ENCODE measurements around the gene CEP68. TPM values are rescaled to one million over a fixed set of nuclear protein-coding genes. Genes with fewer than 3 reads are reported as not detected.
"Not testable (repeated sequence)": the region's sequence is repeated elsewhere in the genome, so short reads cannot be mapped to it uniquely, and the experiment has no call there.

CEP68 gene
- 11.8 TPM for polyA plus RNA-seq (2013, experiment 1 of 2)
- 11.2 TPM for polyA plus RNA-seq (2013, experiment 2 of 2)

- H3K4me1 ChIP-seq (ENCODE audit: control insufficient read depth, insufficient read depth, low read length, poor library complexity, severe bottlenecking) = no peaks in the 10 kb centered on the region
- no peaks in the 10 kb centered on the region for H3K36me3 ChIP-seq (ENCODE audit: control insufficient read depth, insufficient read depth, low read length)
- H3K4me3 ChIP-seq (ENCODE audit: extremely low read depth, insufficient read depth, low read length, poor library complexity, severe bottlenecking) = peak within 1 kb of the TSS; percentile 66
- WGBS, 2 experiments (ENCODE audit: insufficient coverage in 2 of 2) = 0% methylated on average over 62 to 77 of the region's 99 CpGs
- peak within 1 kb of the TSS; percentile 78 for H3K27ac ChIP-seq (ENCODE audit: low read depth, low read length, severe bottlenecking)
- no peaks in the 10 kb centered on the region for H3K9me3 ChIP-seq (ENCODE audit: control insufficient read depth, low read length)
Measured at GRCh38 chr2:65056215-65057053, at the start of gene CEP68. CEP68 (plus strand) TSS chr2:65056416; CDS start chr2:65069445, 13,029 bp downstream.

GRCh38 chr2:65013776-65014175 lies 42.4 kb upstream of the CEP68 start:
- Histone ChIP-seq H3K4me1 (ENCODE audit: control insufficient read depth, insufficient read depth, low read length, poor library complexity, severe bottlenecking) (no peaks in the 10 kb centered on the region), H3K4me3 (ENCODE audit: extremely low read depth, insufficient read depth, low read length, poor library complexity, severe bottlenecking) (no peak overlapping the region), H3K27ac (ENCODE audit: low read depth, low read length, severe bottlenecking) (no peak overlapping the region), H3K9me3 (ENCODE audit: control insufficient read depth, low read length) (no peaks in the 10 kb centered on the region), H3K36me3 (ENCODE audit: control insufficient read depth, insufficient read depth, low read length) (peaks cover 23% of the 10 kb centered on the region)
- WGBS, 2 experiments (ENCODE audit: insufficient coverage in 2 of 2) = no CpG with 5 or more reads among the region's 1 CpG

- WGBS, 2 experiments (ENCODE audit: insufficient coverage in 2 of 2) = 86 to 89% methylated on average over 3 of the region's 5 CpGs
- peaks cover 30% of the 10 kb centered on the region for H3K36me3 ChIP-seq (ENCODE audit: control insufficient read depth, insufficient read depth, low read length)
Measured at GRCh38 chr2:65015731-65016130, 40.5 kb upstream of the CEP68 start.

GRCh38 chr2:65016789-65017188 lies 39.4 kb upstream of the CEP68 start:
- H3K9me3 ChIP-seq (ENCODE audit: control insufficient read depth, low read length) = no peaks in the 10 kb centered on the region
- H3K4me3 ChIP-seq (ENCODE audit: extremely low read depth, insufficient read depth, low read length, poor library complexity, severe bottlenecking) = no peak overlapping the region
- H3K36me3 ChIP-seq (ENCODE audit: control insufficient read depth, insufficient read depth, low read length) = peaks cover 31% of the 10 kb centered on the region
- no peaks in the 10 kb centered on the region for H3K4me1 ChIP-seq (ENCODE audit: control insufficient read depth, insufficient read depth, low read length, poor library complexity, severe bottlenecking)
- no peak overlapping the region for H3K27ac ChIP-seq (ENCODE audit: low read depth, low read length, severe bottlenecking)
- WGBS, 2 experiments (ENCODE audit: insufficient coverage in 2 of 2) = 92 to 95% methylated on average over 6 of the region's 6 CpGs

More at GRCh38 chr2:65015731-65016130, 40.5 kb upstream of the CEP68 start:
- no peaks in the 10 kb centered on the region for H3K9me3 ChIP-seq (ENCODE audit: control insufficient read depth, low read length)
- H3K27ac ChIP-seq (ENCODE audit: low read depth, low read length, severe bottlenecking) = no peak overlapping the region
- H3K4me3 ChIP-seq (ENCODE audit: extremely low read depth, insufficient read depth, low read length, poor library complexity, severe bottlenecking) = no peak overlapping the region
- H3K4me1 ChIP-seq (ENCODE audit: control insufficient read depth, insufficient read depth, low read length, poor library complexity, severe bottlenecking) = no peaks in the 10 kb centered on the region

GRCh38 chr2:65017335-65017734 lies 38.9 kb upstream of the CEP68 start:
- Histone ChIP-seq H3K36me3 (ENCODE audit: control insufficient read depth, insufficient read depth, low read length) (peaks cover 35% of the 10 kb centered on the region), H3K4me1 (ENCODE audit: control insufficient read depth, insufficient read depth, low read length, poor library complexity, severe bottlenecking) (no peaks in the 10 kb centered on the region), H3K27ac (ENCODE audit: low read depth, low read length, severe bottlenecking) (no peak overlapping the region), H3K9me3 (ENCODE audit: control insufficient read depth, low read length) (no peaks in the 10 kb centered on the region), H3K4me3 (ENCODE audit: extremely low read depth, insufficient read depth, low read length, poor library complexity, severe bottlenecking) (no peak overlapping the region)
- no CpG with 5 or more reads among the region's 4 CpGs for WGBS, 2 experiments (ENCODE audit: insufficient coverage in 2 of 2)

GRCh38 chr2:65018141-65018582 lies 38.1 kb upstream of the CEP68 start:
- Histone ChIP-seq H3K9me3 (ENCODE audit: control insufficient read depth, low read length) (no peaks in the 10 kb centered on the region), H3K4me1 (ENCODE audit: control insufficient read depth, insufficient read depth, low read length, poor library complexity, severe bottlenecking) (no peaks in the 10 kb centered on the region), H3K36me3 (ENCODE audit: control insufficient read depth, insufficient read depth, low read length) (peaks cover 42% of the 10 kb centered on the region), H3K4me3 (ENCODE audit: extremely low read depth, insufficient read depth, low read length, poor library complexity, severe bottlenecking) (no peak overlapping the region), H3K27ac (ENCODE audit: low read depth, low read length, severe bottlenecking) (no peak overlapping the region)
- 92 to 93% methylated on average over 14 to 15 of the region's 15 CpGs for WGBS, 2 experiments (ENCODE audit: insufficient coverage in 2 of 2)

GRCh38 chr2:65019010-65019409 lies 37.2 kb upstream of the CEP68 start:
- peaks cover 4% of the 10 kb centered on the region for H3K4me1 ChIP-seq (ENCODE audit: control insufficient read depth, insufficient read depth, low read length, poor library complexity, severe bottlenecking)
- H3K36me3 ChIP-seq (ENCODE audit: control insufficient read depth, insufficient read depth, low read length) = peaks cover 47% of the 10 kb centered on the region
- no peak overlapping the region for H3K4me3 ChIP-seq (ENCODE audit: extremely low read depth, insufficient read depth, low read length, poor library complexity, severe bottlenecking)
- no peaks in the 10 kb centered on the region for H3K9me3 ChIP-seq (ENCODE audit: control insufficient read depth, low read length)
- H3K27ac ChIP-seq (ENCODE audit: low read depth, low read length, severe bottlenecking) = no peak overlapping the region
- whole genome bisulfite sequencing, 2 experiments (ENCODE audit: insufficient coverage in 2 of 2) = 89 to 94% methylated on average over 1 of the region's 1 CpG

- Histone ChIP-seq H3K4me1 (ENCODE audit: control insufficient read depth, insufficient read depth, low read length, poor library complexity, severe bottlenecking) (peaks cover 11% of the 10 kb centered on the region), H3K27ac (ENCODE audit: low read depth, low read length, severe bottlenecking) (no peak overlapping the region), H3K9me3 (ENCODE audit: control insufficient read depth, low read length) (no peaks in the 10 kb centered on the region), H3K4me3 (ENCODE audit: extremely low read depth, insufficient read depth, low read length, poor library complexity, severe bottlenecking) (no peak overlapping the region), H3K36me3 (ENCODE audit: control insufficient read depth, insufficient read depth, low read length) (peaks cover 47% of the 10 kb centered on the region)
- WGBS, 2 experiments (ENCODE audit: insufficient coverage in 2 of 2) = 78 to 83% methylated on average over 7 of the region's 8 CpGs
Measured at GRCh38 chr2:65019675-65020195, 36.5 kb upstream of the CEP68 start.

- not testable (repeated sequence) for H3K4me3 ChIP-seq (ENCODE audit: extremely low read depth, insufficient read depth, low read length, poor library complexity, severe bottlenecking); H3K27ac ChIP-seq (ENCODE audit: low read depth, low read length, severe bottlenecking); H3K9me3 ChIP-seq (ENCODE audit: control insufficient read depth, low read length)
- 100% methylated on average over 1 of the region's 1 CpG for WGBS, 2 experiments (ENCODE audit: insufficient coverage in 2 of 2)
- Histone ChIP-seq H3K36me3 (ENCODE audit: control insufficient read depth, insufficient read depth, low read length) (peaks cover 47% of the 10 kb centered on the region), H3K4me1 (ENCODE audit: control insufficient read depth, insufficient read depth, low read length, poor library complexity, severe bottlenecking) (peaks cover 14% of the 10 kb centered on the region)
Measured at GRCh38 chr2:65020251-65020650, 36.0 kb upstream of the CEP68 start.

- WGBS, 2 experiments (ENCODE audit: insufficient coverage in 2 of 2) = 91 to 92% methylated on average over 11 of the region's 11 CpGs
- H3K36me3 ChIP-seq (ENCODE audit: control insufficient read depth, insufficient read depth, low read length) = peaks cover 47% of the 10 kb centered on the region
- H3K4me1 ChIP-seq (ENCODE audit: control insufficient read depth, insufficient read depth, low read length, poor library complexity, severe bottlenecking) = peaks cover 14% of the 10 kb centered on the region
- H3K4me3 ChIP-seq (ENCODE audit: extremely low read depth, insufficient read depth, low read length, poor library complexity, severe bottlenecking) = no peak overlapping the region
- H3K9me3 ChIP-seq (ENCODE audit: control insufficient read depth, low read length) = no peaks in the 10 kb centered on the region
- H3K27ac ChIP-seq (ENCODE audit: low read depth, low read length, severe bottlenecking) = no peak overlapping the region
Measured at GRCh38 chr2:65020943-65021528, 35.2 kb upstream of the CEP68 start.

All from mesodermal cell (in vitro differentiated cells).